ENCODE data around the gene NOL4L.
A peak's percentile ranks its signal among the peaks of the same experiment; 100 is the strongest.

NOL4L gene

GRCh38 chr20:32585011-32585585 lies at the start of gene NOL4L:
Gene NOL4L, minus strand, starts transcription at chr20:32585333. Its CDS starts 443 bp downstream, at chr20:32584890.
- Histone ChIP-seq H3K36me3 (no peaks in the 10 kb centered on the region), H3K27ac (no peak within 1 kb of the TSS), H3K9me3 (no peaks in the 10 kb centered on the region), H3K4me3 (ENCODE audit: low read depth in 1 of 2, low read length in 1 of 2) (peak within 1 kb of the TSS in 1 of 2 experiments; percentile 55), H3K27me3 (peaks cover 100% of the 10 kb centered on the region), H3K4me1 (ENCODE audit: control insufficient read depth in 1 of 2, insufficient read depth in 1 of 2, low read depth in 1 of 2, low read length in 1 of 2) (peaks cover 3 to 24% of the 10 kb centered on the region in 2 experiments)
- TF ChIP-seq CTCF (IDR thresholded peaks at IDR 0.05) = no peak

- TF ChIP-seq CTCF (IDR thresholded peaks at IDR 0.05) = no peak
- Histone ChIP-seq H3K4me3 (ENCODE audit: low read depth in 1 of 2, low read length in 1 of 2) (no peak overlapping the region), H3K4me1 (ENCODE audit: control insufficient read depth in 1 of 2, insufficient read depth in 1 of 2, low read depth in 1 of 2, low read length in 1 of 2) (no peaks in the 10 kb centered on the region), H3K27me3 (no peaks in the 10 kb centered on the region), H3K27ac (no peak overlapping the region), H3K9me3 (no peaks in the 10 kb centered on the region), H3K36me3 (no peaks in the 10 kb centered on the region)
Observed at GRCh38 chr20:32634041-32634805, 49.1 kb upstream of the NOL4L start.

GRCh38 chr20:32632461-32633354 lies 47.6 kb upstream of the NOL4L start:
- Histone ChIP-seq H3K4me3 (ENCODE audit: low read depth in 1 of 2, low read length in 1 of 2) (no peak overlapping the region), H3K27me3 (peaks cover 15% of the 10 kb centered on the region), H3K4me1 (ENCODE audit: control insufficient read depth in 1 of 2, insufficient read depth in 1 of 2, low read depth in 1 of 2, low read length in 1 of 2) (no peaks in the 10 kb centered on the region), H3K36me3 (no peaks in the 10 kb centered on the region), H3K9me3 (no peaks in the 10 kb centered on the region), H3K27ac (no peak overlapping the region)
- no peak for TF ChIP-seq CTCF (IDR thresholded peaks at IDR 0.05)

- Histone ChIP-seq H3K27me3 (peaks cover 22% of the 10 kb centered on the region), H3K9me3 (no peaks in the 10 kb centered on the region), H3K4me3 (ENCODE audit: low read depth in 1 of 2, low read length in 1 of 2) (no peak overlapping the region), H3K4me1 (ENCODE audit: control insufficient read depth in 1 of 2, insufficient read depth in 1 of 2, low read depth in 1 of 2, low read length in 1 of 2) (no peaks in the 10 kb centered on the region), H3K27ac (no peak overlapping the region), H3K36me3 (no peaks in the 10 kb centered on the region)
- TF ChIP-seq CTCF (IDR thresholded peaks at IDR 0.05) = no peak
Observed at GRCh38 chr20:32631933-32632460, 46.9 kb upstream of the NOL4L start.

GRCh38 chr20:32629813-32630212 lies 44.7 kb upstream of the NOL4L start:
- no peak overlapping the region for H3K4me3 ChIP-seq (ENCODE audit: low read depth in 1 of 2, low read length in 1 of 2)
- no peaks in the 10 kb centered on the region for H3K36me3 ChIP-seq
- no peak overlapping the region for H3K27ac ChIP-seq
- H3K9me3 ChIP-seq = no peaks in the 10 kb centered on the region
- H3K4me1 ChIP-seq (ENCODE audit: control insufficient read depth in 1 of 2, insufficient read depth in 1 of 2, low read depth in 1 of 2, low read length in 1 of 2) = no peaks in the 10 kb centered on the region
- TF ChIP-seq CTCF (IDR thresholded peaks at IDR 0.05) = no peak
- H3K27me3 ChIP-seq = peaks cover 42% of the 10 kb centered on the region
